GM18526 (cell line): Measurements from ENCODE around the gene ZNF414.

Source experiments
- POLR2A ChIP-seq: IDR thresholded peaks from 3 replicates; pipeline ENCODE4 v1.6.1; 2011; ENCODE audit not compliant: insufficient read length; ENCODE audit errors: extremely low read depth

ZNF414 gene

DNA sequence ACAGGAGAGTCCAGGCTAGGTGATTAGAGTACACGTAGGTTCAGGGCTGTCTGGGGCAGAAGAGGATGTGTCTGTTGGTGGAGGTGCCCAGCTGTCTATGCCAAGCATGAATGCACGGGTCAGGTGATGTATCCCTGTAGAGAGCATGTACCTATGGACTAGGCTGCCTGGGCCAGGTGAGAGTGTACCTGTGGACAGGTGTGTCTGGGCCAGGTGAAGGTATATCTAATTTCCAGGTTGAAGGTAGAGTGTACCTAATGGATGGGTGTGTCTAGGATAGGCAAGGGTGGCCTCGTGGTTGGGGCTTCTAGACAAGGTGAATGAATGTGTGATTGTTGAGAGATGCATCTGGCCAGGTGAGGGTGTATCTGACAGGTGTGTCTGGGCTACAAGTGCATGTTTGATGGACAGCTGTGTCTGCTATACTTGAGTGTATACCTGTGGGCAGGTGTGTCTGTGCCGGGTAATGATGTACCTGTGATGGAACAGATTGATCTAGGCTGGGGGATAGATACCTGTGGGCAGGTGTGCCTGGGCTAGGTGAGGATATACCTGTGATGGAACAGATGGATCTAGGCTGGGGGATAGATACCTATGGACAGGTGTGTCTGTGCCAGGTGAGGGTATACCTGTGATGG, 15.5 kb upstream of the ZNF414 start:
- no peak for TF ChIP-seq POLR2A

DNA sequence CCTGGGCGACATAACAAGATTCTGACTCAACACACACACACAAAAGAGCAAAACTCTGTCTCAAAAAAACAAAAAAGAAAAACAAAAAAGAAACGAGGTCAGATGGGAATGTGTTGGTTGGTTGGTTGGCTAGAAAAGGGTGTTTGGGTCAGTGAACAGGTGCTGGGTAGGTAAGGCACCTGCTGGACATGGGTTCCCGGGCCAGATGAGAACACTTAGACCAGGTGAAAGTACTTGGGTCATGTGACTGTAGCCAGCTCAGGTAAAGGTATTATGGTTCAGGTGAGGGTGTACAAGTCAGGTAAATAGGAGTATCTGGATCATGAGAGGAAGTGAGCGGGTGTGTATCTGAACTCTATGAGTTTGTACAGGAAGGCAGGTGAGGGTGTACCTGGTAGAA, 14.5 kb upstream of the ZNF414 start:
- no peak for TF ChIP-seq POLR2A

DNA sequence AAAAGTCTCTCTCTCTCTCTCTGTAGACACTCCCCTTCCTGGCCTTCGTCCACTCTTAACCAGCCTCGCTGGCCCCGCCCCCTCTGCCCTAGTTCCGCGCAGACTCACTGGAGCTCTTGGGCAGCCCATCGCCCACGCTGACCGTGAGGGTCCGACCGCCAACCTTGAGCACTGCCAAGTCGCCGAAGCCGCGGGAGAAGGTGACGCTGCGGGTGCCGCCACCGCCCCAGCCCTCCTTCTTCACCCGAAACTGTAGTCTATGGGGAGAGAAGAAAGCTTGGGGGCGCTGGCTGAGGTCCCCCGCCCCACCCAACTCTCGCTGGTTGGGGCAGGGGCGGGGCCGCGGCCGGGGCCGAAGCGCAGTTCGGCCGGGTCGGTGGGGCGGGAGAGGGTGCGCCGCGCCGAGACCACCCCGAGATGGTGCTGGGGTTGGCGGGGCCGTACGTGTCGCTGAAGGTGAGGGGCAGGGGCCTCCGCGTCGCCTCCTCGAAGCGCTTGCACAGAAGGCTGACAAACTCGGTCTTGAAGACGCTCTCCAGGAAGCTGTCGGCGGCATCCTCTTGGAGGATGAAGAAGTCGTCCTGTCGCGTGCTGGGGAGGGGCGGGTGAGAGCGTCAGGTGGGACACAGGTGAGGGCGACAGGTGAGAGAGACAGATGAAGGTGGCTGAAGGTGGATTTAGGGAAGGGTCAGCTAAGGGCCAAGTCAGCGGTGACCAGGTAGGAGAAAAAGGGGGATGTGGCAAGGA, 12.6 kb upstream of the ZNF414 start:
- no peak for TF ChIP-seq POLR2A

DNA sequence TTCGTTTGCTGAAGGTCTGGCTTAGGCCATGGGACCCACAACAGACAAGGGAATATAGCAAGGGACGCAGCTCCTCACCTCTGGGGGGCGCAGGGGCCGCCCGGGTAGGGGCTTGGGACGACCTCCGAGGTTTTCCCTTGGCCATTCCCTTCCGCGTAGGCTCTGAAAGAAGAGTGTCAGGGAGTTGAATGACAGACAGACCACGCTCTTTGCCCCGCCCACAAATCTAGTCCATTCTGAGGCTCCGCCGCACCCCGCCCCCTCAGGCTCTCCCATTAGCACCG, 11.4 kb upstream of the ZNF414 start:
- TF ChIP-seq POLR2A, result no peak

DNA sequence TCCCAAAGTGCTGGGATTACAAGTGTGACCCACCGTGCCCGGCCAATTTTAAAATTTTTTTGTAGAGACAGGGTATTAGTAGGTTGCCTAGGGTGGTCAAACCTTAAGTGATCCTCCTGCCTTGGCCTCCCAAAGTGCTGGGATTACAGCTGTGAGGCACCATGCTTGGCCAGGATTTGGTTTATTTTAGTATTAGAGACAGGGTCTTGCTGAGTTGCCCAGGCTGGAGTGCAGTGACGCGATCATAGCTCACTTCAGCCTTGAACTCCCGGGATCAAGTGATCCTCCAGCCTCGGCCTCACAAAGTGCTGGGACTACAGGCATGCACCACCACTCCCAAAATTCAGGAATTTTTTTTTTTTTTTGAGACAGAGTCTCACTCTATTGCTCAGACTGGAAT, 5.4 kb upstream of the ZNF414 start:
- no peak for TF ChIP-seq POLR2A

DNA sequence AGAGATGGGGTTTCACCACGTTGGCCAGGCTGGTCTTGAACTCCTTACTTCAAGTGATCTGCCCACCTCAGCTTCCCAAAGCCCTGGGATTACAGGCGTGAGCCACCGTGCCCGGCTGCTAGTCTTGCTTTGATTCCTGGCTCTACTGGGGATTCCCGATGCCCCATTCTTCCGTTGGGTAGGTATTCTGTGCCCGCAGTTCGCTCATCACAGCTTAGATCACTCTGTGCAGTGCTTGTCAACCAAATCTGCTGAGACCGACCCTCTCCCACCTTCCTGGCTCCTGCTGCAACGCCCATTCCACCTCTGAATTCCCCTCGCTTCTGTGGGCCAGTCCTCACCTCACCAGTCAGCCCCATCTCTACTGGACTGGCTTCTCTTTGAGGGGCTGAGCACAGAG, 4.6 kb upstream of the ZNF414 start:
- no peak for TF ChIP-seq POLR2A

DNA sequence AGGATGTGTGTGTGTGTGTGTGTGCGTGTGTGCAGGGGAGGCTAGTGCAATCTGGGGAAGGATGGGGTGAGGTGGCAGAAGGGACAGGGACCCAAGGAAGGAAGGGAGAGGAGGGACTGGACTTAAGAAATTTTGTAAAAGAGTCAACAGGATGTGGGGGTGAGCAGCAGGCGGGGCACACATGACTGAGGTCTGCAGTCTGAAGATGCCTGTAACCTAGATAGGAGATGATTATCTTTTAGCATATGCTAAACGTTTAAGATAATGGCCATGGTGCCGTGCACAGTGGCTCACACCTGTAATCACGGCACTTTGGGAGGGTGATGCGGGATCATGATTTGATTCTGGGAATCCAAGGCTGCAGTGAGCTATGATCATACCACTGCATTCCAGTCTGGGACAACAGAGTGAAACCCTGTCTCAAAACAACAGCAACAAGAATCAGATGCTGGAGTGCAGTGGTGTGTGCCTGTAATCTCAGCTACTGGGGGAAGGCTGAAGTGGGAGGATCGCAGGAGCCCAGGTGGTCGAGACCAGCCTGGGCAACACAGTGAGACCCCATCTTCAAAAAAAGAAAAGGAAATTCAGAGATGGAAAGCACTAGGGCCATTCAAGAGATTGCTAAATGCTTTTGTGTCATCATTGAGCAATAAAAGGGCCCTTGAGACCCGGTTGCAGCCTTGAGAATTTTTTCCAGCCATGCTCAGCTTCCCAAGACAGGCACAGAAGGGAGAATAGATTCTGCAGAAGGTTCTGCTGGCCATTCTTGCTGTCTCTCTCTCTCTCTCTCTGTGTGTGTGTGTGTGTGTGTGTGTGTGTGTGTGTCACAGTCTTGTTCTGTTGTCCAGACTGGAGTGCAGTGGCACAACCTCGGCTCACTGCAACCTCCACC, 3.8 kb upstream of the ZNF414 start:
- no peak for TF ChIP-seq POLR2A

DNA sequence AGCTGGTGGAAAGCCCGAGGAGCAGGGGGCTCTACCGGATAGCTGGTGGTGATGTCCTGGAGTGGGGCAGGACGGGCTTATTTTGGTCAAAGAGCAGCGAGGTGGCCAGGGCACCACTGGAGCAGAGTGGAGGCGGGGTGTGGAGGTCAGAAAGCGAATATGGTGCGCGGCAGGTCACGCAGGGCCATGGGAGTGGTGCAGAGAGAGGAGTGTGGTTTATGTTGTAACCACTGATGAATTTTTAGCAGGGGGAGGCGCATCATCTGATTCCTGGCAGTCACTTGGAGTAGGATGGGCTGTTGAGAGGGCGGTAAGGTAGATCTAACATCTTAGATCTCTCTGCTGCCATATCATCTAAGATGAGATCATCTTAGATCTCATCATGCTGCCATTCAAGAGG, 1.4 kb upstream of the ZNF414 start:
- TF ChIP-seq POLR2A, result no peak

DNA sequence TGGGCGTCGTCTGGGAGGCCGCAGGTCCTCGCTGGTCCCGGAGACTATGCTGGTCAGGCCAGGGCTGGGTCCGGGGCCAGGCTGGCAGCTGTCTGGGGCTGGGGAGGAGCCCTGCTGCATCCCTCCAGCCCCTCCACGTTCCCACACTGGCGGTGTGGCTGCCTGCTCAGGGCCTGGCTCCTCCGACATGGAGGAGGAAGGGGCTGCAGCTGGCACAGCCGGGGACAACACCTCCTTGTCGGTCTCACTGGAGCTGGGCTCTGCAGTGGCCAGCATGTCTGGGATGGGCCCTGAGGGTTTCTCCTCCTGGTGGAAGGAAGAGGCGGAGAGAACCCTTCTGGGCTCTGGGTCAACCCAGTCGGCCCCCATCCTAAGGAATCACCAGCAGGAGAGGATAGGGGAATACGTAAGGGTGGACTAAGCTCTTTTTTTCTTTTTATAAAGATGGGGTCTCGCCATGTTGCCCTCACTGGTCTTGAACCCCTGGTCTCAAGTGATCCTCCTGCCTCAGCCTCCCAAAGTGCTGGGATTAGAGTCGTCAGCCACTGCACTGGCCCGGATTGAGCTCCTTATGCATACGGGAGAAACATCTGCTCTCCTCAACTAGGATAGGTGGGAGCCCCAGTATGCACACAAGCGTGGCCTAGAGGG, 806 bp downstream of the ZNF414 start:
- TF ChIP-seq POLR2A, result no peak

DNA sequence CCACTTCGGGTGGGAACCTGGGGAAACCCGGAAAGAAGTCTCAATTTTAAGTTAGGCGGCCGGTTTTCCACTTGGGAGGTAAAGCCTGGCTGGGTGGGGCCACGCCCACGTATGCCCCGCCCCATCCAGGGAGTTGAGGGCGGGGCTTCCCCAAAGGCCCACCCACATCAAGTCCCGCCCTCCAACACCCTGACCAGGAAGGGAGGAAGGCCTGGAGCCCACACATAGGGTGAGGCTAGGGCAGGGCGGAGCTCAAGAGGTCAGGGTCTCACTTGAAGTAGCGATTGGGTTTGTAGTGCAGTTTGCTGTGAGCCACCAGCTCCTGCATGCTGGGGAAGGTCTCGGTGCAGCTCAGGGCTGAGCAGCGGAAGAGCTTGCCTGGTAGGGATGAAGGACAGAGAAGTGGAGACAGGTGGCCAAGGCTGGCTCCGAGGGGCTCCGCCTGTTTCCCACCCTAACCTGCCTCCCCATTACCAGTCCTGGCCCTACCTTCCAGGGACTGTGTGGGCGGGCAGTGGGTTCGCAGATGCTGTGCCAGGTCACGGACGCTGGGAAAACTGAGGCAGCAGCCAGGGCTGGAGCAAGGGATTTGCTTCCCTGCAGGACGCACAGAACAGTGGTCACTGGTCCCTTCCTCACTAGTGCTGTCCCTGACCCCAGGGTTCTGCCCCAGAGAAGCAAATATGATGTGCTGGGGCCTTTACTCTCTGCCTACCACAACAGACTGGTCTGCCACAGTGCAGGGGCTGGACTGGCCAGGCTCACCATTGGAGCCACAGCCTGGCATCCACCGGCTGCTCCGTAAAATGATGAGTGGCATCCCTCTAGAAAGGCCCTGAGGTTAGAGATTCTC, 1.6 kb downstream of the ZNF414 start:
- no peak for TF ChIP-seq POLR2A

DNA sequence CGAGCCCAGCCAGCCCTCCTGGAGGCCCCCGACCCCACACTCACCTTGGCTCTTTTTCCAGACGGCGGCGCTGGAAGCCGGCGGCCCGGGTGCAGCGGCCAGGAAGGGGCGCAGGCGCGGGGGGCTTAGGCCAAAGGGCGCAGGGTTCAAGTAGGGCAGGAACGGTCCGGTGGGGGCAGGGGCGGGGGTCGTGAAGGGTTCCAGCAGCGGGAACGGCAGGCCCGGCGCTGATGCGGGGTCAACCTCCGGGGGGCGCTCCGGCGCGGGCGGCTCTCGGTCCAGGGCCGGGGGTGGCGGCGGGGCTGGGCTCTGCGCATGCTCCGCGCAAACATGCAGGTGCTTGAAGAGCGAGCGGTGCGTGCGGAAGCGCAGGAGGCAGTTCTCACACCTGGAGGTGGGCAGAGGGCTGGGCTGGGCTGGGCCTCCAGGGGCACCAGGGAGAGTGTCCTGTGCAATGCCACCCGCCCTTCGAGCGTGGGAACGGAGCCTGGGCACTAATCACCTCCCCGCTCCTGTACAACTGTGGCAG, 2.3 kb downstream of the ZNF414 start:
- TF ChIP-seq POLR2A, result no peak

DNA sequence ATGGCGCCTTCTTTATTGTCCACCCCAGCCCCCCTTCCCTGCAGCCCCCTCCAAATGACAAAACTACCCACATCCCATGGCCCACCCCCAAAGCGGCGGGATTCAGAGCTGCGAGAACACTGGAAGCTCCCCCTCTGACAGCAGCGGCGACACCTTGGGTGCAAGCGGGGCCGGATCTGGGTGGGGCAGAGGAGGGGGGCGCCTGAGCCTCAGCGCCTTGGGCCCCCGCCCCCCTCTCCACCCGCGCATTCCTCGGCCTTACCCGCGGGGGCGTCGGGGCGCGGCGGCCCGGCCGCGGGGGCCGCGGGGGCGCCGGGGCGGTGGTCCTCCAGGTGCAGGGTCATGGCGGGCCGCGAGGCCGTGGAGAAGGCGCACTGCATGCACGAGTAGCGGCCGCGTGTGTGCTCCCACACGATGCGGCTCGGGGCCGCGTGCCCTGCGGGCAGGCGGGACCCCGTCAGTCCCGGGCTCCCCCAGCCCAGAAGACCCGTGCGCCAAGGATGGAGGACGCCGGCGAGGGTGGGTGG, 3.3 kb downstream of the ZNF414 start:
- no peak for TF ChIP-seq POLR2A

DNA sequence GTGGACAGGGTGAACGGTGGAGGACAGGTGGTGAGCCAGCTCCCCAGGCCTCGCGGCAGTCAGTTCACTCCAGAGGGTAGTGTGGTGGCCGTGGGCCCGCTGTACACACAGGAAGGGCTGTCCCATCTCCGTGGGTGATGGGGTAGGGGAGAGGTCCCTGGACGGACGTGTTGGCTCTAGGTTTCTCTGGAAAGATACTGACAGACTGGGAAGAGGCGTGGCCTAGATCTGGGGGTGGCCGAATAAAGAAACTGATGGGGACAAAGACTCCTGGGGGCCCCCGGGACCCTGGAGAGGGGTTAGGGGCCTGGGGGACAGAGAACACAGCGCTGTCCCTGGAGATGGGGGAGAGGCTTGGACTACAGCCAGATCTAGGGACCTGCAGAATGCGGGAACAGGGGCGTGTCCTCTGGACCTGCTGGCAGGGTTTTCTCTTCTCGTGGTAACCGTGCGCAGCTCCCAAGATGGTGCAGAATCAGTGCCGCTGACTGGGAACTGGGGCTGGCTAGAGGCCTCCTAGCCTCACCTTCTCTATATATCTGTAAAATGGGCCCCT, 7.5 kb downstream of the ZNF414 start:
- no peak for TF ChIP-seq POLR2A
